Activated CD8-positive, alpha-beta T cell treated with anti-CD3 and anti-CD28 coated beads, Interleukin-2, amount 10 ng/mL, durations not matched to agents 7 days and 5 days (primary cell): ENCODE results near the gene TSPY9. TPM values are rescaled to one million over a fixed set of nuclear protein-coding genes. Genes with fewer than 3 reads are reported as not detected.
"Not testable (repeated sequence)": the region's sequence is repeated elsewhere in the genome, so short reads cannot be mapped to it uniquely, and the experiment has no call there.

Experiments used
- ATAC-seq: fragments of 150-1000 bp; cut with Tn5 transposase; one replicate; pipeline ENCODE4 v1.10.0; 2021; ENCODE audit warnings: moderate library complexity
- CTCF ChIA-PET: fragments of 350-600 bp; sonication (Branson Sonifier 250); formaldehyde crosslinking; loops from one replicate; lab custom pipeline; 2021; ENCODE audit warnings: antibody characterized with exemption; lab: Charles Lee
- POLR2A ChIA-PET: fragments of 350-600 bp; sonication (Branson Sonifier 250); formaldehyde crosslinking; loops from one replicate; lab custom pipeline; 2021; ENCODE audit warnings: antibody characterized with exemption; lab: Charles Lee
- DNase-seq: peaks from one replicate; pipeline ENCODE4 v3.0.0-alpha.2; 2020
- H3K27ac Mint-ChIP-seq: one replicate; pipeline ENCODE4 v1.8.0; 2021; ENCODE audit warnings: mild to moderate bottlenecking, mixed read lengths
- H3K27me3 Mint-ChIP-seq: one replicate; pipeline ENCODE4 v1.8.0; 2021; ENCODE audit warnings: low read depth, mixed read lengths
- H3K36me3 Mint-ChIP-seq: one replicate; pipeline ENCODE4 v1.8.0; 2021; ENCODE audit warnings: low read depth, mixed read lengths
- H3K4me1 Mint-ChIP-seq: one replicate; pipeline ENCODE4 v1.8.0; 2021; ENCODE audit warnings: low read depth, mixed read lengths
- H3K4me3 Mint-ChIP-seq: one replicate; pipeline ENCODE4 v1.8.0; 2021; ENCODE audit warnings: mild to moderate bottlenecking, mixed read lengths
- H3K9me3 Mint-ChIP-seq: one replicate; pipeline ENCODE4 v1.8.0; 2022; ENCODE audit warnings: mixed read lengths; ENCODE audit not compliant: insufficient read depth
- total RNA-seq, 2 experiments: library from RNA; stranded (reverse); gene quantifications; one replicate each; pipeline ENCODE4 v1.2.3, GENCODE V29; 2021

The TSPY9 gene
- not detected for total RNA-seq

GRCh38 chrY:9486967-9487366 is at the start of gene TSPY9:
Gene TSPY9, plus strand, starts transcription at chrY:9487267. Its CDS starts 46 bp downstream, at chrY:9487313.
- POLR2A ChIA-PET, H3K27me3 Mint-ChIP-seq: not testable (repeated sequence)

GRCh38 chrY:9466655-9467054 is 20.4 kb upstream of the TSPY9 start, which contains the start of gene TSPY1:
Gene TSPY1, plus strand, starts transcription at chrY:9466955. Its CDS starts 46 bp downstream, at chrY:9467001.
- H3K27ac Mint-ChIP-seq, POLR2A ChIA-PET, H3K9me3 Mint-ChIP-seq, ATAC-seq, H3K36me3 Mint-ChIP-seq, CTCF ChIA-PET, H3K27me3 Mint-ChIP-seq, DNase-seq, H3K4me1 Mint-ChIP-seq, H3K4me3 Mint-ChIP-seq: not testable (repeated sequence)

More at GRCh38 chrY:9486967-9487366, at the start of gene TSPY9:
- H3K27ac Mint-ChIP-seq, ATAC-seq, CTCF ChIA-PET, H3K36me3 Mint-ChIP-seq, DNase-seq, H3K9me3 Mint-ChIP-seq, H3K4me3 Mint-ChIP-seq, H3K4me1 Mint-ChIP-seq: not testable (repeated sequence)

GRCh38 chrY:9504396-9504795 is 17.3 kb downstream of the TSPY9 start:
- CTCF ChIA-PET, H3K27me3 Mint-ChIP-seq, H3K36me3 Mint-ChIP-seq, DNase-seq, H3K4me1 Mint-ChIP-seq, POLR2A ChIA-PET, H3K4me3 Mint-ChIP-seq, H3K9me3 Mint-ChIP-seq, ATAC-seq, H3K27ac Mint-ChIP-seq: not testable (repeated sequence)

GRCh38 chrY:9516287-9516686 is 29.2 kb downstream of the TSPY9 start:
- POLR2A ChIA-PET, H3K9me3 Mint-ChIP-seq, H3K4me1 Mint-ChIP-seq, H3K27me3 Mint-ChIP-seq, H3K36me3 Mint-ChIP-seq, H3K4me3 Mint-ChIP-seq, DNase-seq, ATAC-seq, H3K27ac Mint-ChIP-seq, CTCF ChIA-PET: not testable (repeated sequence)

- CTCF ChIA-PET, H3K4me3 Mint-ChIP-seq, POLR2A ChIA-PET, ATAC-seq, DNase-seq, H3K9me3 Mint-ChIP-seq, H3K27ac Mint-ChIP-seq, H3K4me1 Mint-ChIP-seq, H3K36me3 Mint-ChIP-seq, H3K27me3 Mint-ChIP-seq: not testable (repeated sequence)
These were observed 40.5 kb downstream of the TSPY9 start, which contains the start of gene TSPY10 for GRCh38 chrY:9527580-9527979. Gene TSPY10, plus strand, starts transcription at chrY:9527880. Its CDS starts 46 bp downstream, at chrY:9527926.

Other genes with a start within 250 kb of the TSPY9 start
- not detected for gene TSPY4, start 149.8 kb upstream of the TSPY9 start, total RNA-seq
- not detected for gene TSPY8, start 129.5 kb upstream of the TSPY9 start, total RNA-seq
- not detected for gene TSPY3, start 88.8 kb upstream of the TSPY9 start, total RNA-seq
- gene TSPY1, start 20.3 kb upstream of the TSPY9 start, total RNA-seq = not detected
- gene TSPY10, start 40.6 kb downstream of the TSPY9 start, total RNA-seq = not detected